ENCODE data around the gene ATP2B3.

Gene ATP2B3

DNA sequence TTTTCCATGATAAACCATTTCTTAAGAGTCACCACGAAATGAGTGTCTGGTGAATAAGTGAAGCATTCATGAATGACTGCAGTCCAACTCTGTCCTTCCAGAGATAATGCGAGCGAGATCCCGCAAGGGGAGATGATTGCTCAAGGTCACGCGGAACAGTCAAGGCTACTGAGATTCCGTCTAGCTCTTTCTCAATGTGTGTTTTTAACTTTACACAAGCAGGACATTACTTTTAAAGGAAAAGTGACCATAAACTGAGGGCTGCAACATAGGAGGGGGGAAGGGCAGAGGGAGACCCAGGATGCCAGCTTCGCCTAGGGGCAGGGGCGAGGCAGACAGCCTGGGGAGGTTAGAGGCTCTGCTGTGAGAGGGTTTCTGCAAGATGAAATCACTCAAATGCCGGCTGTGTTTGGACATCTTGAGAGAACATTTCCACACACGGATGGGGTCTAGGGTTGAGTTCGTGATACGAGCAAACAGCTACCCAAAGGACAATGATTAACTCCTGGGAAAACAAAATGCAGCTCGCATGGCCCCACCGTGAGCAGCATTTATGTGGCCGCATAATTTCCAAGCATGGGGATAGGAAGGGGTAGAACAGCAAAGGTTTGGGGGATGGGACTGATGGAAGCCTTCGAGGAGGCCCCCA is 105.3 kb downstream of the ATP2B3 start:
- no peak for DNase-seq

DNA sequence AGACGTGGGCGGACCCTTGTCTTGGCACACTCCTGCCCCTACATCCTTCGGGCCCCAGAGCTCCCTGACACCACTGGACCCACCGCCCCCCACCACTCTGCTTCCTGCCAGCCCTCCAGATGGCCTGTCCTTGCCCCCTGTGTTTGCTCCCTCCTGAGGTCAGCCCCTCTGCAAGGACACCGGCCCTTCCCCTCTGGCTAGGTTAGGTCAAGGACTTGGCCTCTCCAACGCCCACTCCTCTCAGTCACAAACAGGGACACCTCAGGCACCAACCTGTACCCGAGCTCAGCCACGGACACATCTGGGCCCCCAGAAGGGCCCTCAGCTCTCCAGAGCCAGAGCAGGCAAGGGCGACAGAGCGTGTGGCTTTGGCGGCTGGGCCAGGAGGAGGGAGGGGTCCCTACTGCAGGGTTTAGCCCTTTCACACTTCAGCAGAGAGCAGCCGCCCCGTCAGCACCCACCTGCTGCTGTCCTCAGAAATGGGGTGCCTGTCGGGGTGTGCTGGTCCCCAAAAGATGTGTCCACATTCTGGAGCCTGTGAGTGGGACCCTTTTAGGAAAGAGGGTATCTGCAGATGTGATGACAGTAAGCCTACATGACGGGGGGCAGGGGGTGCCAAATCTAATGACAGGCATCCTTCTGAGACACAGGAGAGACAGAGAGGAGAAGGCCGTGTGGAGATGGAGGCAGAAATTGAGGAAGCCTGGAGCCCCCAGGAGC is 106.0 kb downstream of the ATP2B3 start:
- DNase-seq: no peak

DNA sequence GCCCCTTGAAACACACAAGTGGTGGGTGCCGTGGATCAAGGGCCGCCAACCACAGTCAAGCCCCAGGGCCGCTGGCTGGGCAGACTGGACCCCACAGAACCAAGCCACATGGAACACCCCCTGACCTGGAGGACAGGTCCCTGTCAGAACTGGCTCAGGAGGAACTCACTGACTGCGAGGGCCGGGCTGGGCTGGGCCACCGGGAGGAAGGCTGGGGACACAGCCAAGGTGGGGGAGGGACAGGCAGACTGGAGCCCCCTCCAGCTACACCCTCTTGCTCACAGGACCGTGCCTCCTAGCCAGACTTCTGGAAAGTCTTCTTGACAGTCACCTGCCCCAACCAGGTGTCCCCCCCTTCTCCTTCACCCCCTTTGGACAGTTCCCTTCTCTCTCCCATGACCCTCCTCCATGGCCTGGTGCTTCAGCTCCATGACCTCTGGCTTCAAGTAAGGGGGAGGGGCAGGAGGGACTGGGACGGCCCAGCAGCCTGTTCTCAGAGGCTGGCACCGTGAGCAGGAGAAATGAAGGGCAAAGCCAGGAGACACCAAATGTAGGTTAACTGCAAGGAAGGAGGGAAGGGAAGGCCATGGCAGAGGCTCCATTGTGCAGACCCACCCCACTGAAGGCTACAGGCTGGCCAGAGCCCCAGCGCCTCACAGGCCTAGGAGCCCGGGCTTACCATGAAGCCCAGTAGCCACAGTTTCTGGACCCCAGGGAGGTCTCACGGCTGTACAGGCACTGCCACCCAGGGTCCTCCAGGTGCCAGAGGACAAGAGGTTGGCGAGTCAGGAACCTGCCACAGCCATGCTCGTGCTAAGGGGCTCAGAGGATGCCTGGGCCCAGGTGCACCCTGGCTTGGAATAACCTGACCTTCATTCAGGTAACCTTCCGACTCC is 107.0 kb downstream of the ATP2B3 start:
- DNase-seq: no peak

DNA sequence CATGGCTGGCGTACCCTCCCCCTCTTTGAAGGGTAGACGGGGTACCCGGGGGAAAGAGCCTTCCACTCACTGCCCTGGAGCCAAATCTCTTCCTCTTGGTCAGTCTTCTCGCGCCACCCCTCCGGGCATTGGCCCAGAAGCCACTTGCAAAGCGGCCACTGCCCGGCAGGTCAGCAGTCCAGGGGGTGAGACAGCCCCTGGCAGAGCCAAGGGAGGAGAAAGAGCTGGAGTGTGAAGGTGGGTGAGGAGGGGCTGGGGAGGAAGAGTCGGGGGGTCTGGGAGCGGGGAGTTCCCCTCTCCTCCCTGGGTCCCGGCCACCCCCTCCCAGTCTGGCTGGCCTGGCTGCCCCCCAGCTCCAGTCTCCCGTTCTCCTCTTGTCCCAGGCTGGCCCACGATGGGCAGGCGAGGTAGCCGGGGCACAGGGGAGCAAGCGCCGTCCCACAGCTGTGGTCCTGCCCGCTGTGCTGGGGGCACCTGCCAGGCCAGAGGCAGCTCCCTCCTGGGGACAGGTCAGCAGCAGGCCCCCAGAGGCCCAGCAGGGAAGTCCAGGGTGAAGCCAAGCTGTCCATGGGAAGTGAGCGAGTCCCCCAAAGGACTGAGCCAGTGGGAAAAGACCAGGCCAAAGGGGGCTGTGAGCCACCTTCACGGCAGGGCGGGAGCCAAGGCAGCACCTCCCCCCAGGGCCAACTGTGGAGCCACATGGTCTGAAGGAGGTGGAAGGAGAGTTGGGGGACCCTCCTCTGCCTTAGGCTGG is 108.0 kb downstream of the ATP2B3 start:
- no peak for DNase-seq

DNA sequence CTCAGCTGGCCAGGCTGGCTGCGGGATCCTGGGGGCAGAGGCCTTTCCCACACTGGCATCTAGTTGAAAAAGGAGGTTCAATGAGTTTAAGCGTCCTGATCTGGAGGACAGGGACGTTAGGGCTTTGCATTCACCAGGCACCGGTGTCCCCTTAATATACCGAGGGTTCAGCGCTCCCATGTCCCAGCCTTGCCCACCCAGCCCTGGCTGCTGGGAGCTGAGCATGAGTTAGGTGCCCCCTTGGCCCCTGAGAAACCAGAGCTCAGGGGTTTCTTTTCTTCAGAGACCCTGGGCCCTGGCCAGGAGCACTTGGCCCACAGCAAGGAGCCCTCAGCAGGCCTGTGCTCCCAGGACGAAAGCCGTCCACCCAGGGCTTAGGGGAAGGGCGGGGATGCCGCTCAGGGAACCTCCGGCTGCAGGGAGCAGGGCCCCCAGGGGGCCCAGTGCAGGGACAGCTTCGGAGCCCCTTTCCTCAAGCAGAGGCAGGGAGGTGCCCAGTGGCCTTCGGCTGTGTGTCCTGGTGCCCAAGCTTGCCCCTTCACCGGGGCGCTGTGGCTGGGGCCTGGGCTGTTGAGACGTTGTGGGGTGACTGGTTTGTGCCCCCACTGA is 108.7 kb downstream of the ATP2B3 start:
- DNase-seq: no peak

DNA sequence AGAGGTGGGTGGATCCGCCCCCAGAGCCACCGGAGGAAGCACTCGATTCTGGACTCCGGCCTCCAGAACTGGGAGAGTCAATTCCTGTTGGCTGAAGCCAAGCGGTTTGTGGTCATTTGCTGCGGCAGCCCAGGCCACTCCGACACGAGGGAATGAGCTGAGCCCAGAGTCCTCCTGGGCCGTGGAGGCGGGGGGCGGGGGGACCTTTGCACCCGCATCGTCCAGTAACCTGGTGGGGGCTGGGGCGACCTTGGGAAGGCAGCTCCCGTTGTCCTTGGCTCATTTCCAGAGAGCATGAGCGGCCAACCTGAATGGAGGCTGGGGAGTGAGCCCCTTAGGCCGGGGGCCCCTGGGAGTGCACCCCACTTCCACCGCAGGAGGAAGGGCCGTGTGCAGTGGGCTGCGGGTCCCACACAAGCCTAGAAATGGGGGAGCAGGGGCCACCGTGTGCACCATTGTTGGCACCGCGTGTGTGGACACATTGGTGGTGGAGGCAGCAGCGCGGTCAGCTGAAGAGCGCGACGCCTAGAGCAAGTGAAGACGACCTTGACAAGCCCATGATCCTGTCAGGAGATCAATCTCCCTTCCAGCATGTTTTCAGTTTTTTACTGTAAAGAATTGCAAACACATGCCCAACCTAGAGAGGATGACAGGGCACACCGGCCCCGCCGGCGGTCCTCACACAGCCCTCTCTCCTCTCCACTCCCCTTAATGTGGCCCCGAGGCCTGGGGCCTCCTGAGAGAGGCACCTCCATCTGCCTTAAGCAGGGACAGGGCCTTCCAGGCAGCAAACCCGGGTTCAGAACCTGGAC is 109.6 kb downstream of the ATP2B3 start:
- no peak for DNase-seq

DNA sequence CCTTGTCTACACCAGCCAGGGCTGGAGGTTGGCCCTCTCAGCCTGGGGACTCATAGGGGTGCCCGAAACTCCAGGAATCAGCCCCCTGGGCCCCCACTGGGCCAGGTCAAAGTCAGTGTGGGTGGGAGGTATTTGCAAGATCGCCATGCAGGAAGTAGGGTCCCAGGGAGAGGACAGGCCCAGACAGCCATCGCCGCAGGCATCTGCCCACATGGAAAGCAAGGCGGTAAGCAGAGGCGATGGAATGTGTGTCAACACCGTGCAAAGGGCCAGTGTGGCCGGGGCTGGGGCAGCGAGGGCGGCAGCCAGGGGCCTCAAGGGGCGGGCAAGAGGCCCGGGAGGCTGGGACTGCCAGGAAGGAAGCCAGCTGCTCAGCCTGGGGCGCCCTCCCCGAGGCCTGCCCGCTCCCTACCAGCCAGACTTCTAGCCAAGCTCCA is 110.3 kb downstream of the ATP2B3 start:
- no peak for DNase-seq

DNA sequence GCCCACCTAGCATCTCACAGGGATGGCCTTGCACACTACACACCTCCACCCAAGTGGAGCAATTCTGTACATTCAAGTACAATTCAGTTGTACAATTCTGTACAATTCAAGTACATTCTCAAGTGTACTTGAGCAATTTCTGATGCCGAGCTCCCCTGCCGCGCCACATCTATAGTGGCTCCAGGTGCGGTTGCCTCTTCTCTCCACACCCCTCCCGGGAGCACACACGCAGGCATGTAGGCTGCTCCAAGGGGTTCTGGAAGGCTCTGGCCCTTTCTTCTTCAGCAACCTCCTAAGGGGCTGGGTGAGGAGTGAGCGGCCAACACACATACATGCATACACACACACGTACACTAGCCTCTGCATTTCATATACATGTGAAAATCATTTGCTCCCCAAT is 110.7 kb downstream of the ATP2B3 start:
- DNase-seq: no peak

DNA sequence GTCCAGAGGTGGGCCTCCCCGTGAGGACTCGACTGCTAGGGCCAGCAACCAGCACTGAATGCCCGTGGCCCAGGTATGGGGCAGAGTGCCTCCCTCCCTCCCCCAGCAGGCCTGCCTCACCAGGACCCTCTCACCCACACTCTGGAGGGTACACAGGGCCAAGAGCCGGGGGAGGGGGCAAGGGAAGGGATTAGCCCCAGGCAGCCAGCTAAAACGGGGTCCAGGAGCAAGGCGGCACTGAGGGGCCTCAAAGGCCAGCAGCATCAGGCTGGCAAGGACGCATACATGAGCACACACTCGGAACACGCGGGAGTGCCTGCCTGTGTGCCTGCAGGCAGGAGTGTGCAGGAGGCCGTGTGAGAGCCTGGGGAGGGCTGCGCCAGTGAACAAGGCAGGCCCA is 111.2 kb downstream of the ATP2B3 start:
- DNase-seq: no peak

DNA sequence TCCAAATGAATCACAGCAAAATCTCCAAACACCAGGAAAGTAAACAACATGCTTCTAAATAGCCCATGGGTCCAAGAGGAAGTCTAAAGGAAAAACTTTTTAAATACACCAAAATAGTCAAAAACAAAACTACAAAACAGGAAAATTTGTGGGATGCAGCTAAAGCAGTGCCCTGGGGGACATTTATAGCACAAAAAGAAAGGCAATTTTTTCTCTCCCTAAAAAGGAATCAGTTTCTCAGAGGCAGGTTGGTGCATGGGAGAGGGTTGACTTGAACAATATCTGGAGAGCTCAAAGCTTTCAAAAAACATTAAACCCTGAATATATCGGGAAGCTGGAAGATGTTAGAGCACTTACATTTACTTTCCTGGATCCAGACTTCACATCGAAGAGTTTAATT is 113.9 kb downstream of the ATP2B3 start:
- no peak for DNase-seq

DNA sequence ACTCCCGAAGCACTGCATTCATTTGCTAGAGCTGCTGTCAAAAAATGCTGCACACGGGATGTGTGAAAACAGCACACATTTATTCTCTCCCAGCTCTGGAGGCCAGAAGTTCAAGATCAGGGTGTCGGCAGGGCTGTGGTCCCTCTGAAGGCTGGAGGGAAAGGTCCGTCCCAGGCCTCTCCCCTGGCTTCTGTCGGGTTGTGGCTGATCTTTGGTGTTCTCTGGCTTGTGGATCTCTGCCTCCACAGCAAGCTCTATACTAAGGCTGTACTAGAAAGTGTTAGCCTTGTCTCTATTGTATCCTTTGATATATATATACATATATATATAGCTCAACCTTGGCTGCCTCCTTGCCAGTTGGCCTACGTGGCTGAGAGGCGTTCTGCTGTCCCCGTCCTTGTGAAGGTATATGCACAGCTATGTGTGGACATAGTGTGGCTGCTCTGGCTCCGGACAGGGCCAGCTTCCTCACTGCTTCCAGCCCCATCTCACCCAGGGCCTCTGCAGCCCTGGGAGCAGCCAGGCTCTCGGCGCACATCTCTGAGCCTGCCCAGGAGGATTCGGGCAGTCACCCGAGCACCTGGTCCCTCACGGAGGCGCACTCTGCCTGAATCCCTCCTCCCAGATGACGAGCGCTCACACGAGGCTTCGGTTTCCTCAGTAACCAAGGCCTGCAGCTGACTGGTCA is 114.6 kb downstream of the ATP2B3 start:
- no peak for DNase-seq

All from NCI-H1105 (cell line).